HEK293 (cell line): ENCODE results near the gene ERGIC1.

ENCODE experiments used
- CTCF ChIA-PET: fragments of 350-600 bp; formaldehyde crosslinking; extraction: SDS; loops from one replicate; lab custom pipeline; 2021; ENCODE audit warnings: antibody characterized with exemption; lab: Yijun Ruan, JAX
- POLR2A ChIA-PET: fragments of 300-600 bp; formaldehyde crosslinking; extraction: SDS; loops from one replicate; lab custom pipeline; 2020; ENCODE audit warnings: antibody characterized with exemption, inconsistent platforms; lab: Yijun Ruan, JAX
- H3K27ac ChIP-seq: fragments of 200-500 bp; sonication (Bioruptor generic); 2 replicates; pipeline ENCODE4 v1.5.1; 2014; ENCODE audit warnings: low read depth, low read length, control low read depth, inconsistent platforms; ENCODE audit errors: extremely low read depth
- H3K36me3 ChIP-seq, 2 experiments: fragments of 200-500 bp in 1 of 2; sonication (Bioruptor generic) in 1 of 2; 1 replicate in 1 of 2; 2 replicates in 1 of 2; pipeline ENCODE4 v1.5.1; 2014 to 2017; ENCODE audit warnings: inconsistent platforms in 2 of 2, low read length in 2 of 2; ENCODE audit not compliant: control insufficient read depth in 2 of 2, insufficient read depth in 1 of 2
- H3K4me1 ChIP-seq: fragments of 200-500 bp; sonication (Bioruptor generic); 2 replicates; pipeline ENCODE4 v1.5.1; 2014; ENCODE audit warnings: mild to moderate bottlenecking, low read length, inconsistent platforms; ENCODE audit not compliant: control insufficient read depth, insufficient read depth
- H3K4me3 ChIP-seq: 2 replicates; pipeline ENCODE4 v1.5.1; 2011; ENCODE audit warnings: low read depth, mild to moderate bottlenecking, control low read depth, low read length, moderate library complexity
- H3K9me3 ChIP-seq: fragments of 200-500 bp; sonication (Bioruptor generic); 2 replicates; pipeline ENCODE4 v1.5.1; 2014; ENCODE audit warnings: low read depth, low read length, inconsistent platforms; ENCODE audit not compliant: control insufficient read depth, insufficient read depth
- GLI4 ChIP-seq: fragments of 450-650 bp; formaldehyde crosslinking; IDR thresholded peaks from 2 replicates; pipeline ENCODE4 v1.5.1; 2016; ENCODE audit warnings: missing biosample characterization, missing genetic modification characterization
- MEIS1 ChIP-seq: sonication (generic); formaldehyde crosslinking; IDR thresholded peaks from 2 replicates; pipeline ENCODE4 v1.8.1; 2022; ENCODE audit warnings: missing genetic modification reagents, mild to moderate bottlenecking, borderline replicate concordance
- RBAK ChIP-seq: fragments of 450-650 bp; formaldehyde crosslinking; IDR thresholded peaks from 2 replicates; pipeline ENCODE4 v1.5.1; 2016; ENCODE audit warnings: missing biosample characterization, missing genetic modification characterization
- WT1 ChIP-seq: fragments of 450-650 bp; formaldehyde crosslinking; IDR thresholded peaks from 2 replicates; pipeline ENCODE4 v1.5.1; 2016; ENCODE audit warnings: missing biosample characterization, missing genetic modification characterization
- ZNF121 ChIP-seq: fragments of 450-650 bp; formaldehyde crosslinking; IDR thresholded peaks from 2 replicates; pipeline ENCODE4 v1.5.1; 2016; ENCODE audit warnings: missing biosample characterization, missing genetic modification characterization
- ZNF157 ChIP-seq: fragments of 450-650 bp; formaldehyde crosslinking; IDR thresholded peaks from 2 replicates; pipeline ENCODE4 v1.5.1; 2016; ENCODE audit warnings: missing biosample characterization, missing genetic modification characterization
- ZNF184 ChIP-seq: fragments of 450-650 bp; IDR thresholded peaks from 2 replicates; pipeline ENCODE4 v1.5.1; 2018; ENCODE audit warnings: missing biosample characterization, mild to moderate bottlenecking, missing genetic modification characterization
- ZNF223 ChIP-seq: fragments of 450-650 bp; formaldehyde crosslinking; IDR thresholded peaks from 2 replicates; pipeline ENCODE4 v1.5.1; 2016; ENCODE audit warnings: missing biosample characterization, missing genetic modification characterization
- ZNF24 ChIP-seq: fragments of 450-650 bp; formaldehyde crosslinking; IDR thresholded peaks from 2 replicates; pipeline ENCODE4 v1.5.1; 2016; ENCODE audit warnings: missing biosample characterization, missing genetic modification characterization
- ZNF354C ChIP-seq: fragments of 450-650 bp; formaldehyde crosslinking; IDR thresholded peaks from 2 replicates; pipeline ENCODE4 v1.5.1; 2016; ENCODE audit warnings: missing biosample characterization, missing genetic modification characterization, low read depth, borderline replicate concordance
- ZNF398 ChIP-seq: fragments of 450-650 bp; formaldehyde crosslinking; IDR thresholded peaks from 2 replicates; pipeline ENCODE4 v1.5.1; 2017; ENCODE audit warnings: missing biosample characterization, missing genetic modification characterization
- ZNF416 ChIP-seq: fragments of 450-650 bp; formaldehyde crosslinking; IDR thresholded peaks from 2 replicates; pipeline ENCODE4 v1.5.1; 2016; ENCODE audit warnings: missing biosample characterization, missing genetic modification characterization
- ZNF426 ChIP-seq: fragments of 450-650 bp; formaldehyde crosslinking; IDR thresholded peaks from 2 replicates; pipeline ENCODE4 v1.5.1; 2017; ENCODE audit warnings: missing biosample characterization, missing genetic modification characterization, mild to moderate bottlenecking, inconsistent platforms, moderate library complexity
- ZNF473 ChIP-seq: fragments of 450-650 bp; formaldehyde crosslinking; IDR thresholded peaks from 2 replicates; pipeline ENCODE4 v1.5.1; 2017; ENCODE audit warnings: missing biosample characterization, missing genetic modification characterization
- ZNF555 ChIP-seq: fragments of 450-650 bp; formaldehyde crosslinking; conservative IDR thresholded peaks from 2 replicates; pipeline ENCODE4 v1.5.1; 2017; ENCODE audit warnings: missing biosample characterization, mild to moderate bottlenecking, missing genetic modification characterization, inconsistent platforms
- ZNF571 ChIP-seq: fragments of 450-650 bp; formaldehyde crosslinking; IDR thresholded peaks from 2 replicates; pipeline ENCODE4 v1.5.0; 2017; ENCODE audit warnings: missing biosample characterization, missing genetic modification characterization
- ZNF791 ChIP-seq: fragments of 450-650 bp; formaldehyde crosslinking; IDR thresholded peaks from 2 replicates; pipeline ENCODE4 v1.5.1; 2016; ENCODE audit warnings: missing biosample characterization, missing genetic modification characterization
- TF ChIP-seq, protein P1 (sequence below): fragments of 450-650 bp; formaldehyde crosslinking; IDR thresholded peaks from 2 replicates; pipeline ENCODE4 v1.5.1; 2016; ENCODE audit warnings: missing biosample characterization, missing genetic modification characterization
- TF ChIP-seq, protein P2 (sequence below): fragments of 450-650 bp; formaldehyde crosslinking; IDR thresholded peaks from 2 replicates; pipeline ENCODE4 v1.5.0; 2017; ENCODE audit warnings: missing biosample characterization, missing genetic modification characterization, borderline replicate concordance

Gene ERGIC1

DNA sequence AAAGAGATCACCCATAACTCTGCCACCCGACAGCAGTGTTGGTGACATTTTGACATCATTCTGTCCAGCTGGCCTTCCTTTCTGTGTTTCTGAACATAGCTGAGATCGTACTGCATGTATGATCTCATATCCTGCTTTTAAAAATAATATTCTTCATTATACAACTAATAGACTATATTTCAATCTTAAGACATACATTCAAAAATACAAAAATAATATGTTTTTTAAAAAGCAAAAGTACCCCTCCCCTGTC is 77.5 kb downstream of the ERGIC1 start (continued):
- TF ChIP-seq ZNF416 (tag by site-specific recombination), result no peak
- no peak for TF ChIP-seq ZNF473

GRCh38 chr5:172911976-172912375 is 77.9 kb downstream of the ERGIC1 start:
- Histone ChIP-seq H3K4me1 (no peaks in the 10 kb centered on the region), H3K27ac (no peak overlapping the region), H3K36me3 (peaks cover 0 to 34% of the 10 kb centered on the region in 2 experiments; a peak in 2 of 3 replicates), H3K4me3 (no peak overlapping the region), H3K9me3 (no peaks in the 10 kb centered on the region)
- TF ChIP-seq ZNF398 (tag by site-specific recombination), result no peak
- TF ChIP-seq ZNF791, result no peak
- POLR2A ChIA-PET, result interaction anchor here (0.8 kb wide), 1 partner anchor 147 kb away, joined by 3 read pairs; no protein-coding TSS in a partner anchor
- CTCF ChIA-PET, result interaction anchor here (1.1 to 1.8 kb wide), 4 partner anchors 17 to 198 kb away, joined by 3 to 7 read pairs (median 4); no protein-coding TSS in a partner anchor

GRCh38 chr5:172913117-172913850 is 79.2 kb downstream of the ERGIC1 start:
- no peak for TF ChIP-seq ZNF24 (tag by site-specific recombination)
- no peak for TF ChIP-seq MEIS1
- TF ChIP-seq ZNF184 (tag by site-specific recombination), result no peak
- no peak for TF ChIP-seq ZNF157 (tag by site-specific recombination)
- TF ChIP-seq WT1 (tag by site-specific recombination), result no peak
- no peak for TF ChIP-seq ZNF354C (tag by site-specific recombination)
- no peak for TF ChIP-seq ZNF426 (tag by site-specific recombination)
- TF ChIP-seq RBAK (tag by site-specific recombination), result no peak
- TF ChIP-seq GLI4, result no peak
- TF ChIP-seq, protein P1, sequence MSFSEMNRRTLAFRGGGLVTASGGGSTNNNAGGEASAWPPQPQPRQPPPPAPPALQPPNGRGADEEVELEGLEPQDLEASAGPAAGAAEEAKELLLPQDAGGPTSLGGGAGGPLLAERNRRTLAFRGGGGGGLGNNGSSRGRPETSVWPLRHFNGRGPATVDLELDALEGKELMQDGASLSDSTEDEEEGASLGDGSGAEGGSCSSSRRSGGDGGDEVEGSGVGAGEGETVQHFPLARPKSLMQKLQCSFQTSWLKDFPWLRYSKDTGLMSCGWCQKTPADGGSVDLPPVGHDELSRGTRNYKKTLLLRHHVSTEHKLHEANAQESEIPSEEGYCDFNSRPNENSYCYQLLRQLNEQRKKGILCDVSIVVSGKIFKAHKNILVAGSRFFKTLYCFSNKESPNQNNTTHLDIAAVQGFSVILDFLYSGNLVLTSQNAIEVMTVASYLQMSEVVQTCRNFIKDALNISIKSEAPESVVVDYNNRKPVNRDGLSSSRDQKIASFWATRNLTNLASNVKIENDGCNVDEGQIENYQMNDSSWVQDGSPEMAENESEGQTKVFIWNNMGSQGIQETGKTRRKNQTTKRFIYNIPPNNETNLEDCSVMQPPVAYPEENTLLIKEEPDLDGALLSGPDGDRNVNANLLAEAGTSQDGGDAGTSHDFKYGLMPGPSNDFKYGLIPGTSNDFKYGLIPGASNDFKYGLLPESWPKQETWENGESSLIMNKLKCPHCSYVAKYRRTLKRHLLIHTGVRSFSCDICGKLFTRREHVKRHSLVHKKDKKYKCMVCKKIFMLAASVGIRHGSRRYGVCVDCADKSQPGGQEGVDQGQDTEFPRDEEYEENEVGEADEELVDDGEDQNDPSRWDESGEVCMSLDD (tag by site-specific recombination), result no peak
- no peak for TF ChIP-seq ZNF571
- TF ChIP-seq ZNF416 (tag by site-specific recombination), result no peak
- TF ChIP-seq ZNF555, result no peak
- TF ChIP-seq, protein P2, sequence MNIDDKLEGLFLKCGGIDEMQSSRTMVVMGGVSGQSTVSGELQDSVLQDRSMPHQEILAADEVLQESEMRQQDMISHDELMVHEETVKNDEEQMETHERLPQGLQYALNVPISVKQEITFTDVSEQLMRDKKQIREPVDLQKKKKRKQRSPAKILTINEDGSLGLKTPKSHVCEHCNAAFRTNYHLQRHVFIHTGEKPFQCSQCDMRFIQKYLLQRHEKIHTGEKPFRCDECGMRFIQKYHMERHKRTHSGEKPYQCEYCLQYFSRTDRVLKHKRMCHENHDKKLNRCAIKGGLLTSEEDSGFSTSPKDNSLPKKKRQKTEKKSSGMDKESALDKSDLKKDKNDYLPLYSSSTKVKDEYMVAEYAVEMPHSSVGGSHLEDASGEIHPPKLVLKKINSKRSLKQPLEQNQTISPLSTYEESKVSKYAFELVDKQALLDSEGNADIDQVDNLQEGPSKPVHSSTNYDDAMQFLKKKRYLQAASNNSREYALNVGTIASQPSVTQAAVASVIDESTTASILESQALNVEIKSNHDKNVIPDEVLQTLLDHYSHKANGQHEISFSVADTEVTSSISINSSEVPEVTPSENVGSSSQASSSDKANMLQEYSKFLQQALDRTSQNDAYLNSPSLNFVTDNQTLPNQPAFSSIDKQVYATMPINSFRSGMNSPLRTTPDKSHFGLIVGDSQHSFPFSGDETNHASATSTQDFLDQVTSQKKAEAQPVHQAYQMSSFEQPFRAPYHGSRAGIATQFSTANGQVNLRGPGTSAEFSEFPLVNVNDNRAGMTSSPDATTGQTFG (tag by site-specific recombination), result no peak
- TF ChIP-seq ZNF223, result no peak
- TF ChIP-seq ZNF121, result no peak
- TF ChIP-seq, all 188 proteins: peak for 0
- ChIA-PET CTCF (interaction anchor here (0.6 to 1.8 kb wide), 5 partner anchors 15 to 201 kb away, joined by 3 to 7 read pairs (median 4); no protein-coding TSS in a partner anchor), POLR2A (no interaction called here)
- Histone ChIP-seq H3K27ac (no peak overlapping the region), H3K4me1 (no peaks in the 10 kb centered on the region), H3K9me3 (no peaks in the 10 kb centered on the region), H3K36me3 (peaks cover 0 to 34% of the 10 kb centered on the region in 2 experiments; a peak in 2 of 3 replicates), H3K4me3 (no peak overlapping the region)
